ENCODE data around the gene KIAA1328.

DNA sequence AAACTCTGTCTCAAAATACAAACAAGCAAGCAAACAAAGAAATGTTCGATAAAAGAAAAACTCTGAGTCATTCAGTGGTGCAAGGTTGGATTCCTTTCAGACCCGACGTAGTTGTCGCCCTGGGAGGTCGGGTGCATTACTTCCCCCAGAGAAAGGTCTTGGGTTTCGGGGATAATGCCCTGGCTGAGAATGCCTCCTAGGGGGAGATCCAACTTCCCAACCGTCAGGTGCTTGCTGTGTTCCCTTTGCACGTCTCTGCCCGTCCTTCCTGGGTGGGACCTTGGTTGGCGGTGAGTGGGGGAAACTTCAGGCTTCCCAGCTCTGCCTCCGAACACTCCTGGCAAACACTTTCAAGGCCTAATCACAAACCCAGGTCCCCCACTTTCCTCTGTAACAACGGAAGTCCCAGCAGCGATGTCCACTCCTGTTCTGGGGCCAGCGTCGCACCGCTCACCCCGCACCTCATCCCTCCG lies 734 bp upstream of the KIAA1328 start:
- no peak for TF ChIP-seq EZH2 (IDR thresholded peaks at IDR 0.05; ENCODE audit: insufficient read depth, poor library complexity, severe bottlenecking)
- no peak for TF ChIP-seq EZH2phosphoT487 (IDR thresholded peaks at IDR 0.05; ENCODE audit: insufficient read depth, low read depth)
